PC-9 (cell line): ENCODE results near the gene N4BP2L1. TPM values are rescaled to one million over a fixed set of nuclear protein-coding genes. Genes with fewer than 3 reads are reported as not detected.

Experiments used
- Bru-seq: library from RNA; stranded (reverse); fragments of 400-500 nt; gene quantifications from one replicate; lab custom pipeline; 2021; lab: Mats Ljungman, UMichigan
- BruChase-seq, 2 experiments: library from RNA; stranded (reverse); fragments of 400-500 nt; gene quantifications; one replicate each; lab custom pipeline; 2021; lab: Mats Ljungman, UMichigan
- BruUV-seq: library from RNA; stranded (reverse); fragments of 400-500 nt; replicated peaks from 2 replicates; lab custom pipeline; 2021; lab: Mats Ljungman, UMichigan
- CTCF ChIA-PET: fragments of 300-600 bp; sonication (Branson Sonifier 250); formaldehyde crosslinking; loops from one replicate; lab custom pipeline; 2022; ENCODE audit warnings: antibody characterized with exemption; lab: Charles Lee
- POLR2A ChIA-PET: fragments of 300-600 bp; sonication (Branson Sonifier 250); formaldehyde crosslinking; loops from one replicate; lab custom pipeline; 2022; ENCODE audit warnings: antibody characterized with exemption; ENCODE audit not compliant: unreplicated experiment; lab: Charles Lee
- DNase-seq, 2 experiments: peaks; one replicate each; pipeline versions ENCODE4 v3.0.0 to v3.0.0-alpha.2; 2015 to 2022; ENCODE audit warnings: mixed read lengths in 1 of 2
- H2AFZ ChIP-seq: fragments of 200-600 bp; sonication (generic); 2 replicates; pipeline ENCODE4 v1.8.1; 2017; ENCODE audit warnings: antibody characterized with exemption
- H3F3A ChIP-seq: fragments of 200-600 bp; sonication (generic); 2 replicates; pipeline ENCODE4 v1.8.1; 2017; ENCODE audit warnings: antibody characterized with exemption, mild to moderate bottlenecking, low read depth; ENCODE audit not compliant: insufficient read depth
- H3K27ac ChIP-seq: fragments of 200-600 bp; sonication (generic); 2 replicates; pipeline ENCODE4 v1.6.1; 2016; ENCODE audit warnings: mixed run types
- H3K27me3 ChIP-seq: fragments of 200-600 bp; sonication (generic); 2 replicates; pipeline ENCODE4 v1.6.1; 2016; ENCODE audit warnings: low read depth, mixed run types; ENCODE audit not compliant: insufficient read depth
- H3K36me3 ChIP-seq: fragments of 200-600 bp; sonication (generic); 2 replicates; pipeline ENCODE4 v1.6.1; 2016; ENCODE audit warnings: low read depth, mixed run types
- H3K4me1 ChIP-seq: fragments of 200-600 bp; sonication (generic); replicated peaks from 2 replicates; pipeline ENCODE4 v1.6.1; 2016; ENCODE audit warnings: mixed run types; ENCODE audit not compliant: insufficient read depth
- H3K4me2 ChIP-seq: fragments of 200-600 bp; sonication (generic); 2 replicates; pipeline ENCODE4 v1.6.1; 2017; ENCODE audit warnings: mixed run types
- H3K4me3 ChIP-seq: fragments of 200-600 bp; sonication (generic); 2 replicates; pipeline ENCODE4 v1.6.1; 2016; ENCODE audit warnings: mixed run types
- H3K79me2 ChIP-seq: fragments of 200-600 bp; sonication (generic); 2 replicates; pipeline ENCODE4 v1.6.1; 2017; ENCODE audit warnings: low read depth, mixed run types
- H3K9me2 ChIP-seq: fragments of 200-600 bp; sonication (generic); 2 replicates; pipeline ENCODE4 v1.8.1; 2017; ENCODE audit warnings: mild to moderate bottlenecking; ENCODE audit not compliant: insufficient read depth
- H3K9me3 ChIP-seq: fragments of 200-600 bp; sonication (generic); 2 replicates; pipeline ENCODE4 v1.8.1; 2016; ENCODE audit warnings: low read depth; ENCODE audit not compliant: insufficient read depth
- H4K20me1 ChIP-seq: fragments of 200-600 bp; sonication (generic); 2 replicates; pipeline ENCODE4 v1.8.1; 2017; ENCODE audit not compliant: insufficient read depth
- CTCF ChIP-seq: fragments of 200-600 bp; sonication (generic); conservative IDR thresholded peaks from 2 replicates; pipeline ENCODE4 v1.6.1; 2017; ENCODE audit warnings: mixed run types, antibody characterized with exemption, mild to moderate bottlenecking, moderate library complexity
- EZH2 ChIP-seq: fragments of 200-600 bp; sonication (generic); IDR thresholded peaks from 2 replicates; pipeline ENCODE4 v1.8.0; 2017; ENCODE audit warnings: antibody characterized with exemption, low read depth
- intact Hi-C: fragments of 100-400 bp; cut with micrococcal nuclease; formaldehyde crosslinking; loops from one replicate; pipeline ENCODE4 v1.10.0; 2022; ENCODE audit not compliant: unreplicated experiment
- long read RNA-seq: library from polyadenylated mRNA; stranded (forward); transcript quantifications from one replicate; pipeline ENCODE4 v2.0.0, GENCODE V29; 2022
- total RNA-seq: library from RNA; stranded (reverse); gene quantifications from 2 replicates; pipeline ENCODE4 v1.2.3, GENCODE V29; 2021

The N4BP2L1 gene
- total RNA-seq (3.0 and 4.0 TPM in 2 replicates), Bru-seq, nascent RNA (percentile 28 among the genes with signal in this experiment), BruChase-seq, experiment 1, labeled RNA remaining after a 2-hour chase (percentile 42 among the genes with signal in this experiment), BruChase-seq, experiment 2, labeled RNA remaining after a 6-hour chase (percentile 32 among the genes with signal in this experiment)
- long read RNA-seq, partial matches to known transcripts: 0 of 3 reads
- long read RNA-seq, other reads (novel, unspliced or antisense): 1 of 3 reads

DNA sequence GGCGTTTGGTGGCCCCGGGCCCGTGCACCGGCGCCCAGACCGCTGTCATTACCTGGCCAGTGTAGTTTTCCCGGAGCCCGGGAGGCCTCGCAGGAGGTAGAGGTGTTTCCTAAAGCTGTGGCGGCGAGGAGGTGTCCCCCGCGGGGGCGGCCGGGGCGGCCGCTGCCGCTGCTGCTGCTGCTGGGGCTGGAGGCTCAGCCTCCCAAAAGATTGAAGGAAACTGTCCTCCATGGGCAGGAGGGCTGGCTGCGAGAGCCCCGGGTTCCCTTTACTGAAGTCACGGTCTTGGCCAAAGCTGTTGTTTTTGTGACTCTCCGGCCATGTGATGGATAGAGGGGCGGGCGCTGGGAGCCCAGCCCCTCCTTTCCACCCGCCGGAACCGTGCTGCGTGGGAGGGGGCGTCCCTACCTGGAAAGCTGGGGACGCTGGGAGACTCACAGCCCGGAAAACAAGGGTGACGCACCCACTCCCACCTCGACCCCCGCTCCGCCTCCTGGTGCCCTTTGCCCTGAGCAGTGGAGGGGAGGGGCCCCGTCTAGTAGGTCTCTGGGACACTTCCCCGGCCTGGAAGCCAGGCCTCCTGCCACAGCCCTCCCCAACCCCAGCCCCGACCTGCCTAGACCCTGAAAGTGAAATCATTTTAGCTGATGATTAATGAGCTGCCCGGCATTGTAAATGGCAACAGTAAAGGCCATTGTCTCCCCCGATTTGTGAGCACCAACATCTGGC is at the start of gene N4BP2L1:
Gene N4BP2L1 (minus strand): TSS at position 279 of the 729 bp plus-strand sequence. CDS start 48 bp downstream, at position 231.
- H3K4me3 ChIP-seq: peak within 1 kb of the TSS; percentile 87
- H3K27ac ChIP-seq: no peak within 1 kb of the TSS
- H3K4me2 ChIP-seq: peak within 1 kb of the TSS; percentile 93
- POLR2A ChIA-PET: no interaction called here
- no peaks in the 10 kb centered on the region for H3K79me2 ChIP-seq
- no peaks in the 10 kb centered on the region for H3K27me3 ChIP-seq
- H3F3A ChIP-seq: no peaks in the 10 kb centered on the region
- intact Hi-C loops: loop anchor here (5.0 kb wide), 1 partner anchor 109 kb away; the partner anchor contains the start of gene N4BP2L2
- CTCF ChIA-PET: interaction anchor here (0.6 kb wide), 3 partner anchors 100 to 108 kb away, joined by 3 to 6 read pairs (median 5); no protein-coding TSS in a partner anchor
- TF ChIP-seq CTCF: no peak
- TF ChIP-seq EZH2: no peak
- no peaks in the 10 kb centered on the region for H3K9me2 ChIP-seq
- peak within 1 kb of the TSS; percentile 93 for H2AFZ ChIP-seq
- no peaks in the 10 kb centered on the region for H3K9me3 ChIP-seq
- peak; percentile 41 to 45 for DNase-seq
- no peaks in the 10 kb centered on the region for H3K36me3 ChIP-seq
- BruUV-seq: no TSS peak
- H3K4me1 ChIP-seq: peaks cover 15% of the 10 kb centered on the region; the same call in 1 of the 2 replicates
- H4K20me1 ChIP-seq: no peaks in the 10 kb centered on the region

DNA sequence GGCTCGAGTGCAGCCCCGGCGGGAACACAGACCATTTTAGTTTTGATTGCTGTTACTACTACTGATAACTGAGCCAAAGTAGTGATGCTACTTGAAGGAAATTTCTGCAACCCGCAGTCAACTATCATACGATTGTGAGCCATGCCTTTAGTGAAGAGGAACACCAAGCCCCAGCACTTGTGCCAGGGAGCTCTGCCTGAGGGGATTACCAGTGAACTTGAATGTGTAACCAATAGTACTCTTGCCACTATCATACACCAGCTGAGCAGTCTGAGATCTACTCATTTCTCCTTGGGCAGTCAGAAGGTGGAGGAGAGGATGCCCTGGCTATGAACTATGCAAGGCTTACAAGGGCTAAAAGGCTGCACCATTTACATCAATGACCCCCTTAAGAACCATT is 49.0 kb upstream of the N4BP2L1 start:
- no peaks in the 10 kb centered on the region for H4K20me1 ChIP-seq
- peaks cover 17% of the 10 kb centered on the region for H3K4me1 ChIP-seq
- no peaks in the 10 kb centered on the region for H3K27me3 ChIP-seq
- intact Hi-C loops: no loop called here
- DNase-seq: no peak
- H3K4me2 ChIP-seq: no peak overlapping the region; the same call in 1 of the 2 replicates
- H2AFZ ChIP-seq: no peak overlapping the region
- peaks cover 9% of the 10 kb centered on the region; the same call in 1 of the 2 replicates for H3F3A ChIP-seq
- no peak overlapping the region for H3K27ac ChIP-seq
- no peaks in the 10 kb centered on the region for H3K79me2 ChIP-seq
- H3K36me3 ChIP-seq: no peaks in the 10 kb centered on the region
- CTCF ChIA-PET: no interaction called here
- no peak overlapping the region for H3K4me3 ChIP-seq
- TF ChIP-seq EZH2: no peak
- no peak for TF ChIP-seq CTCF
- BruUV-seq: no TSS peak
- POLR2A ChIA-PET: interaction anchor here (0.6 kb wide), 1 partner anchor 40 kb away, joined by 3 read pairs; no protein-coding TSS in a partner anchor
- no peaks in the 10 kb centered on the region for H3K9me2 ChIP-seq
- H3K9me3 ChIP-seq: no peaks in the 10 kb centered on the region

DNA sequence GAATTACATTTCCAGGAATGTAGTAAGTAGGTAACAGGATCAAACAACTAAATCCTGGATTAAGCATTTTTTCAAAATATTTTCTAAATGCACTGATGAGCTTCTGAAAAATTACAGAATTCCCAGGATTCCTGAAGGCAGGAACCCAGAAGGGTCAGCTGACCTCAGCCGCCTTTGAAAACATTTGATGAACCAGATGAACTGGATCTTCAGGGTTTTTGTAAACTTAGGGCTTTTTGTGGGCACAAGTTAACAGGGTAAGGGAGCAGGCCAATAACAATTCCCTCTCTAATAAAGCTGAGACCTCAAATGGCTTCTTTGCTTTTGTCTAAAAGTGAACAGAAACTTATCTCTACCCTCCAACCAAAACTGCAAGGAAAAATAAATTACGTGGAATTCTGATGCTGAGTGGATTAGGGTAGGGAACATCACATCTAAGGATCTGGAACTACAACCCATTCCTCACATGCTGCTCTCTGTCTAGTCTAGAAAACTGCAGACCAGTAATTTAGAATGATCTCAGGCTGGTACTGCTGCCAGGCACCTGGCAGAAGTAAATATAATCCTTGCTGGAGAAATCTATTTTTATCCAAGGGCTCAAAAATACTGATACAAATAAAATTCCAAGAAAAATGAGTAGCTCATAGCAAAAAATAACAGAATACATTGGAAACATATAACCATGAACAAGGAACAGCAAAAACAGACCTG is 48.2 kb upstream of the N4BP2L1 start:
- Histone ChIP-seq H3K36me3 (no peaks in the 10 kb centered on the region), H2AFZ (no peak overlapping the region), H3K4me3 (no peak overlapping the region), H3K27ac (no peak overlapping the region), H3F3A (peaks cover 9% of the 10 kb centered on the region; the same call in 1 of the 2 replicates), H3K79me2 (no peaks in the 10 kb centered on the region), H3K4me2 (peak overlapping the region; percentile 23), H3K9me3 (no peaks in the 10 kb centered on the region), H3K4me1 (peaks cover 17% of the 10 kb centered on the region), H3K27me3 (no peaks in the 10 kb centered on the region), H4K20me1 (no peaks in the 10 kb centered on the region), H3K9me2 (no peaks in the 10 kb centered on the region)
- ChIA-PET CTCF (interaction anchor here (0.5 to 0.6 kb wide), 2 partner anchors 193 to 221 kb away, joined by 8 to 21 read pairs; no protein-coding TSS in a partner anchor), POLR2A (interaction anchor here (0.6 to 0.7 kb wide), 2 partner anchors 40 to 160 kb away, joined by 3 read pairs; no protein-coding TSS in a partner anchor)
- TF ChIP-seq CTCF (no peak), EZH2 (no peak)
- intact Hi-C loops: no loop called here
- BruUV-seq: no TSS peak
- DNase-seq: no peak
